GM19328 (cell line): ENCODE data around the gene MTSS2.

Experiments
- ATAC-seq: cut with Tn5 transposase; IDR thresholded peaks from one replicate; pipeline ENCODE4 v1.9.1; 2021; ENCODE audit warnings: mild to moderate bottlenecking, moderate library complexity; ENCODE audit not compliant: unreplicated experiment

The MTSS2 gene

GRCh38 chr16:70714581-70715054 is 28.8 kb upstream of the MTSS2 start:
- ATAC-seq, result no peak

DNA sequence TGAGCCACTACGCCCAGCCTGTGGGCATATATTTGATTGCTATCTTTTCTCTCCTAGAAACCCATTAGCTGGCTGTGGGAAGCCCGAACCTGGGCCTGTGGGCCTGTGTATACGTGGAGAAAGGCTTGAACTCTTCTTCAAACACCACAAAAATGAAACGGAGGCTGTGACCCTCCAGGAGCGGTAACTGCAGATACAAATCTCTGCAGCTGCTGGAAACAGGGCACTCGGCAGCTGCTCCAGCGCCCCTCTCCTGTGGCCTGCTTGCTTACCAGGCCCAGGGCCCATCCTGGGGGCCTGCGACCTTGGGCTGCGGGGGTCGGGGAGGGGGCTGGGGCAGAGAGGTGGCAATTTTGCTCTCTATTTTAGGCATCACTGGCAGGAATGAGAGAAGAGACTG is 28.0 kb upstream of the MTSS2 start:
- ATAC-seq, result no peak

DNA sequence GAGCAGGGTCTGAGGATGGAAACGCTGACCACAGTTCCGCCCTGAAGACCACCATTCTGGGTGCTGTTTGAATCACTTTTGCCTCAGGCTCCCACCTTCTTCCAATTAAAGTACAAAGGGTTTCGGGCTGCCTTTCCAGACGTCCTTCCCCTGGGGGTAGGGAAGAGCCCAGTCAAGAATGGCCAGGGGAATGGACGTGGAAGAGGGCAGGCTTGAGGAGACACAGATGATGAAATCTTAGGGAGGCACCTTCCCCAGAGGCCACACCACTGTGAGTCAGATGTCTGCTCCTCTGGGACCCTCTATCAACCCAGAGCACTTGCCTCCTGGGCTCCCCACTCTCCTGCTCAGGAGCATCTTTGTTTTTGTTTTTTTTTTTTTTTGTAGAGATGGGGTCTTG is 27.5 kb upstream of the MTSS2 start:
- no peak for ATAC-seq

DNA sequence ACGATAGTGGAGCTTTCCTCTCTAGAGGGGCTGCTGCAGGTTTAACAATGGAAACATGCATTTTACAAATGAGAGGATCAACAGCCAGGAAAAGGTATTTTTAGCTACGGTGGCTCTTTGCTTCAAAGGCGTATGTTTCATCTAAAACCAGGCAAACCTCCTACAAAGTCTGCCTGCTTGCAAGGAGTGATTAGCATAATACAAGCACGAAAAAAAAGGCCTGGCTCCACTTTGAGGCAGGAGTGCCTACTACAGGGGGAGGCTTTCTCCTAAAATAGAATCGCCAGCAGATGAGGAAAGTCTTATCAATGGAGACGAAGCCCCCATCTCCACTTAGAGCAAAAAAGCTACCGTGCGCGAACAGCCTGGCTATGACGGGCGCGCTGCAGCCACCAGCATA is 27.1 kb upstream of the MTSS2 start:
- ATAC-seq, result no peak

GRCh38 chr16:70712359-70712758 is 26.5 kb upstream of the MTSS2 start:
- no peak for ATAC-seq

DNA sequence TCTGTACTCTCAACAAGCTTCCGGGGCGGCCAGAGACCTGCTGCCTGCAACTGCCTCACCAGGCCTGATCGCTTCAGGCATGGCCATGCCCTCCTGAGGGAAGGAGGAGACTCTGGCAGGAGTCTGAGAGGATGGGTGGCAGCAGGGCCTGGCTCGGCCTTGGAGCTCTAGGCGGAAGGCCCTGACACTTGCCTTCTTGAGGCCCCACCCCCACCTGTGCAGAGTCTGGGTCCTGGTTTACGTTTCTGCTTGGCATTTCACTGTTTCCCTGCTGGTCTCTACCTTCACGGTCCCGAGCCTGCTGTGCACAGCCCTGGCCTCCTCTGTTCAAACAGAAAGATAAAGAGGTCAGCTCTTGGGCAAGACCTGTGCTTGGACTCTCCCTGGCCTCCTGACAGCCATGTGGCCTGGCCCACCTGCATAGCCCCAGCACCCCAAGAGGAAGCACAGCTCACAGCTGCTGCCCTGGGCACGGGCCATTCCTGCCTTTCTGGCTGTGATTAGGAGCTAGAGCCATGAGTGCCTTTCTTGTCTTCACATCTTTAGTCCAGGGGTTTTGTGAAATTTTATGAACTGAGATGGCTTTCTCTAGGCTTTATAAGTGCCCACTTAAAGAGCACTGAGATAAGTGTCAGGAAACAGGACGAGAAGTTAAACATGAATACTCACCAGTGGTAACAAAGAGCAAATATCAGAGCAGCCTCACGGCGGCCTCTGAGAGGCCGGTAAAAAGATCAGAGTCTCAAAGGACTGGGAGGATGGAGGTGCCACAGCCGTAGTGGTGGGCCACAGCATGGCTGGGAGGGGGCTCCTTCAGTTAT is 25.6 kb upstream of the MTSS2 start:
- no peak for ATAC-seq

- no peak for ATAC-seq
Measured at GRCh38 chr16:70710422-70711210, 24.8 kb upstream of the MTSS2 start.

GRCh38 chr16:70709942-70710341 is 24.1 kb upstream of the MTSS2 start:
- ATAC-seq, result no peak

GRCh38 chr16:70709457-70709856 is 23.6 kb upstream of the MTSS2 start:
- no peak for ATAC-seq

- ATAC-seq, result no peak
Measured at GRCh38 chr16:70708366-70709246, 22.8 kb upstream of the MTSS2 start.

DNA sequence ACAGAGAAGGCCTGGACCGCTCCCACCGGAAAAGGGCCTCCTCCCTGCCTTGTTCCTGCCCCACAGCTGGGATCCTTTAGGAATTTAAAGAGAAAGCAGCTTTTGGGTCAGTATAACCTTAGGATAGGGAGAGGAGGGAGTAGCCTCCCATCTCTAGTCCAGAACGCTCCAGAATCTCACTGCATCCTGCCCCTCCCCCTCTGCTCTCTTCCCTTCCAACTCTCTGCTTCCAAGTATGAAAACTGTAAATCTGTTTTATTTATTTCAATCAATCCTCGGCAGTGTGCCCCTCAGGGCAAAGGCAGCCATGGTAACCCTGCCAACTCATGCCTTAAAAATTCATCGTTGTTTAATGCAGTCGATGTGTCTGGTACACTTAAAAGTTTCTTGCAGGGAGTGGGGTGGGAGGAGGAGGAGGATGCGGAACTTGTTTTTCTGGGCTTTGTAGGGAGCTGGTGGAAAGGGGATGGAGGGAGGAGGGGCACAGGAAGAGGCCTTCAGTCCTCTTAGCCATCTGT is 21.2 kb upstream of the MTSS2 start:
- ATAC-seq, result no peak

DNA sequence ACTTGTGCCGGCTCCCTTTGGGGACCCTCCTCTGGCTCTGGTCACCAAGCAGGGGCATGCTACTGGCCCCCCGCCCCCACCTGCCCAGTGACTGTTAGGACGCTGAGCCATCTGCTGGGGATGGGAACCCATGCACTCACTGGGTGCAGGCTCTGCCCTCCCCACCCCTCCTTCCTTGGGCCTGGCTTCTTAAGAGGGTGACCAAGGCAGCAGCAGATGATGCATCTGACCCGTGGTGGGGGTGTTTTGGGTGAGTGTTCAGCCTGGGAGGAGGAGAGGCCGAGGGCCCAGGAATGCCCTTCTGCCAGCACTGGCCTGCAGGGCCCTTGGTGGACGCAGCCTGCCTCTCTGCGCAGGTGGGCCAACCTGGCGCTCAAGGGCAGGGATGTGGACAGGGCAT is 19.2 kb upstream of the MTSS2 start:
- ATAC-seq, result no peak

DNA sequence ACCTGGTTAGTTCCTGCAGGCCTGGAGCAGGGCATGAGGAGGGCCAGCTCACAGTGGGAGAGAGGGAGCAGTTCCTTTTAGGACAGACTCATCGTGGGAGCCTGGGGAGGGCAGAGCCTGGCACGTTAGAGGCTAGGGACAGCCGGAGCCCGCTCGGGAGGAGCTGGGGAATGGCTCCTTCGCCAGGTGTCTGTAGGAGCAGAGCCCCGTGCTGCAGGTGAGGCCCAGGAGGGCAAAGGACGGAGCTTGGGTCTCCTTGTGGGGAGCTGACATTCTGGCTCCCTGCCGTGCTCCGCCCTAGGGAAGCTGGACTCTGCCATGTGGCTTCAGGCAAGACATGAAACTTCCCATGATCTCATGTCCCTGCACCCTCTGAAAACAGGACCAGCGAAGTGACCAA is 18.7 kb upstream of the MTSS2 start:
- ATAC-seq, result no peak

DNA sequence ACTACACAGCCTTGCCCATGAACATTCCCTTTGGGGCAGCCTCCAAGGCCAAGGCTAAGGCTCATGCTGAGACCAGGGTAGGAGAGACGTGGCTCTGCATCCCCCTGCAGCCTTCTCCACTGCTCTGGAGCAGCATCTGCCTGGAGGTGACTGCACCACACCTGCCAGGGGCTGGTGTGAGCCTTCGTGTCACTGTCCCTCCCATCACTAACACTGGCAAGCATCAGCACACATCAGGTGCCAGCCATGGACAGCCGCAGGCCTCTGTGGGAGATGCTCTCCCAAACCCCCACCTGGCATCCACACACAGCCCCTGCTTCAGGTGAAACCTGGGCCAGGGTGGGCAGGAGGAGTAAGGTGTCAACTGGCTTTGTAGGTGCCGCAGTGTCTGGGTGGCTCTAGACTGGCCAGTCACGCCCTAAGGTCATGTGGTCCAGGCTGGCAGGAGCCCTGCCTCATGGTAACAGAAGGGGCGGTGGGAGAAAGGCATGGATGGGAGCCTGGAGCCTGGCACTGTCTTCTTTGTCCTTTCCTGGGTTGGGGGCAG is 18.1 kb upstream of the MTSS2 start:
- no peak for ATAC-seq

- no peak for ATAC-seq
Measured at GRCh38 chr16:70703041-70703834, 17.4 kb upstream of the MTSS2 start.

DNA sequence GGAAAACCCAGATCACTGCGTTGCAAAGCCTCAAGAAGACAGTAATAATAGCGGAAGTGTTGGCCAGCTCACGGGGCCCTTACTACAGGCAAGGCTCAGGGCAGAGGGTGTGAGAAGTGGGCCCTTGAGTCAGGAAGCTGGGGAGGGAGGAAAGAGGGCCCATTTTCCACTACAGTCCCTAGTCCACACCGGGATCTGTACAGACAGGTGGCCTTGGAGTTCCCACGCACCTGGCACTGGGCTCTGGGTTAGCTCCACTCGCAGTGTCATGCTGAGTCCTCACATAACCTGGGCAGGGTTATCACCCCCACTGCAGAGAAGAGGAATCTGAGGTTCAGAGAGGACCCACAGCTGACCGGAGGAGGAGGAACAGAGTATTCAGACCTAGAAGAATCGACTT is 16.8 kb upstream of the MTSS2 start:
- no peak for ATAC-seq

DNA sequence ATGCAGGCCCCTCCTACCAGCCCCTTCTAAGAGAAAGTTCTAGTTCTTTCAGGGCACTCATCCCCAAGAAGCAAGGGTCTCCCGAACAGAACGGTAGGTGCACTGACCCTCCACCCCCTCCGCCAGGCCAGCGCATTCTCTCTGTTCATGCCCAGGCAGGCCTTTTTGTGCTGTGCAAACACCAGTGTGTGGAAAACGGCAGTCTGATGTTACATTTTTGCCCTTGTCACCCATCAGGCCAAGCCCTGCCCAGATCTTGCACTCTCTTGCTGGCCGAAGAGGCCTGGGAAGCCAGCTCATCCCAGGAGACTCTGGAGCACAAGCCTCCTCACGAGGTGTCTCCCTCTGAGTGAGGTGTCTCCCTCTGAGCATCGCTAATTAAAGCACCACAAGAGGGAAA is 16.1 kb upstream of the MTSS2 start:
- no peak for ATAC-seq

DNA sequence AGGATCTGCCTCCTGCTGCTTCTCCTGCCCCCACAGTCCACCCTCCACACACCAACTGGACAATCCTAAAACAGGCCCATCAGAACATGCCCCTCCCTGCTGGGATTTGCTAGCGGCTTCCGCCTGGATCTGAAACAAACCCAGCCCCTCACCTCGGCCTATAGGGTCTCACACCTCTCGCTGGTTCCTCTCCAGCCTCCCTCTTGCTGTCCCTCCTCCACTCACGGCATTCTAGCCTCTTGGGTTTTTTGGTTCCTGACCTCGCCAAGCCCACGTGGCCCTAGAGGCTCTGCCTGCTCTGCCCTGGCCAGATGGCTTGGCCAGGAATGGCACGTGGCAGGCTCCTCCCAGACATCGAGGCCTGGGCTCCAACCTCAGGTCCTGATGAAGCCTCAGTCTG is 15.7 kb upstream of the MTSS2 start:
- no peak for ATAC-seq

- no peak for ATAC-seq
Measured at GRCh38 chr16:70701036-70701435, 15.2 kb upstream of the MTSS2 start.
